NT2/D1 (cell line): ENCODE data around the gene RNASE3.

ENCODE experiments used
- SUZ12 ChIP-seq: IDR thresholded peaks from 2 replicates; pipeline ENCODE4 v1.6.1; 2011; ENCODE audit not compliant: insufficient read length, insufficient read depth; ENCODE audit errors: extremely low read depth
- YY1 ChIP-seq: IDR thresholded peaks from 2 replicates; pipeline ENCODE4 v1.6.1; 2011; ENCODE audit not compliant: insufficient read length, insufficient read depth

GRCh38 chr14:20877016-20877415 is 14.2 kb upstream of the RNASE3 start:
- TF ChIP-seq SUZ12 = no peak
- no peak for TF ChIP-seq YY1
